Subcutaneous adipose tissue (tissue), 4 donors: Measurements from ENCODE around the gene FRMD4A. TPM values are rescaled to one million over a fixed set of nuclear protein-coding genes. Genes with fewer than 3 reads are reported as not detected.

Experiments
- total RNA-seq, 4 donors: library from RNA; depleted of rRNA; stranded (reverse); fragments of >200 nt; gene quantifications; one replicate each; pipeline ENCODE4 v1.1.0, GENCODE V29; 2016
- TF ChIP-seq, protein P1 (sequence below): fragments of 450-650 bp; IDR thresholded peaks from one replicate; pipeline ENCODE4 v1.5.1; 2016; ENCODE audit warnings: low read depth, mild to moderate bottlenecking, control low read depth, antibody characterized with exemption, moderate library complexity

The FRMD4A gene
- total RNA-seq, 4 donors from 2014 or later, result 70.0 to 206 (median 81.4) TPM

- TF ChIP-seq, protein P1, sequence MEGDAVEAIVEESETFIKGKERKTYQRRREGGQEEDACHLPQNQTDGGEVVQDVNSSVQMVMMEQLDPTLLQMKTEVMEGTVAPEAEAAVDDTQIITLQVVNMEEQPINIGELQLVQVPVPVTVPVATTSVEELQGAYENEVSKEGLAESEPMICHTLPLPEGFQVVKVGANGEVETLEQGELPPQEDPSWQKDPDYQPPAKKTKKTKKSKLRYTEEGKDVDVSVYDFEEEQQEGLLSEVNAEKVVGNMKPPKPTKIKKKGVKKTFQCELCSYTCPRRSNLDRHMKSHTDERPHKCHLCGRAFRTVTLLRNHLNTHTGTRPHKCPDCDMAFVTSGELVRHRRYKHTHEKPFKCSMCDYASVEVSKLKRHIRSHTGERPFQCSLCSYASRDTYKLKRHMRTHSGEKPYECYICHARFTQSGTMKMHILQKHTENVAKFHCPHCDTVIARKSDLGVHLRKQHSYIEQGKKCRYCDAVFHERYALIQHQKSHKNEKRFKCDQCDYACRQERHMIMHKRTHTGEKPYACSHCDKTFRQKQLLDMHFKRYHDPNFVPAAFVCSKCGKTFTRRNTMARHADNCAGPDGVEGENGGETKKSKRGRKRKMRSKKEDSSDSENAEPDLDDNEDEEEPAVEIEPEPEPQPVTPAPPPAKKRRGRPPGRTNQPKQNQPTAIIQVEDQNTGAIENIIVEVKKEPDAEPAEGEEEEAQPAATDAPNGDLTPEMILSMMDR, result no peak
Observed at GRCh38 chr10:14040787-14041631, 289.7 kb downstream of the FRMD4A start.

DNA sequence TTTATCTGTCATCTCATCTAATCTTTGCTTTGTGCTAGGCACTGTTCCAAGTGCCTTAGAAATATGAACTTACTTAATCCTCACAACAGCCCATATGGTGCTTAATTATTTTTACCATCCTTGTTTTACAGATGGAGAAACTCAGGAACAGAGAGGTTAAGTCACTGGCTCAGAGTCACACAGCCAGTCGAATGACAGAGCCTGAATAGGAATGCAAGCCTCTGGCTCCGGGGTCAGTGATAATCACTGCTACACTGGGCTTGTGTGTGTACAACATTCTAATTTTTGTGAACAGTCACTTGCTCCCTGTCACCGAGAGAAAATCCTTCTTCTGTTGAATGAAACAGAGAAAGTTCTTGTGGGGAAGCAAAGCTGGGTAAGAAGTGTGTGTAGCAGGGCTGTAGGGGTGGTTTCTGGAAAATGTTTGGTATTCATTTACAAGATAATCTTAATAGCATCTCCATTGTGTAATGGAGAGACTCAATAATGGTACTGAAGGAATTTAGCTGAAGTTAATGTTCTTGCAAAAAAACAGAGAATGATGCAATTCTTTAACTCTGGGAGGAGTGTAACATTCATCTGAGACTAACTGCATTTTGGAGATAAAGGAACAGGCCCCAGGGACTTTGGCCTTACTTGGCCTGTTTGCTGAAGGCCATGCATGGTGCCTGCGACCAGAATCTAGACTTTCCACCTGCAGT lies 290.6 kb downstream of the FRMD4A start:
- TF ChIP-seq, protein P1, result no peak

DNA sequence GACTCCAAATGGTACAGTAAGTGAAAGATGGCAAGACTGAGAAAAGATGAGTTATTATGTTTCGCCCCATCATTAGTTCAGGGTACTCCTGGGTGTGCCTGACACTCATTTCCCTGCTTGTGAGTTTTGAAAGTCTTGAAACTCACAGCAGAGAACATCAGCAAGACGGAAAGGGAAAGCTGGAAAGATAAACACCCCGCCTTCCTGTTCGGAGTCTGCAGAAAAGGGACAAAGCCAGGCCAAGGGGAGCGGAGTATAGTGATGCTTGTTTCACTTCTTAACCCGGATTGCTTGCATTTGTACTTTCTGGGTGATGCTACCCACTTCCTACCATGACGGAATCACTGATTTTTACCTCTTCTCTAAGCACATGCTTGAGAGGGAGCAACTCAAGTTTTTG lies 294.5 kb downstream of the FRMD4A start:
- TF ChIP-seq, protein P1, result no peak

GRCh38 chr10:14035506-14035905 lies 295.2 kb downstream of the FRMD4A start:
- TF ChIP-seq, protein P1, result no peak

DNA sequence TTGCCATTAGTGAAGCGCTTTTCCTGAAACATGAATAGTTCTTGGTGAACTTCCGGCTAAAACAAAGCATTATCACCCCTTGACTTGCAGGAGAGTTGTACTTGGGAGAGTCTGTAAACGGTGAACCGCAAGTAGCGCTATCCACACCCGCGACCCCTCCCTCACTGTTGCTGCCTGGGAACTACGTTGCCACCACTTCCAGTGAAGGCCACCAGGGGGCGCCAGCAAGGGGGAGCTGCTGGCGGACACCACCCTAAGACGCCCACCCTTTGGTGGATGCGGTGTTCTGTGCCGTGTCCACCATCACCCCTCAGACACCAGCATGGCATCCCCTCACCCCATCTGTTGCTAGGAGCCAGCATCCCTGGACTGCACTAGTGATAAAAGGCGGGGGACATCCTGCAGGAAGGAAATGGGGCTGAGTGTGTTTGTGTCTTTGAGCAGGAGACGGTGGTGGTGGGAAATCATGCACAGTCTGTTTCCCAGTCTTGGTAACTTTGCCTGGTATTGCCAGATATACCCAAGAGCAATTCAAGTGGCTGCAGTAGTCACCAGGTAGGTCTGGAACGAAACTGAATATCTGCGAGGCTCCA lies 298.2 kb downstream of the FRMD4A start:
- TF ChIP-seq, protein P1, result no peak

GRCh38 chr10:14026325-14026724 lies 304.4 kb downstream of the FRMD4A start:
- TF ChIP-seq, protein P1, result no peak
